Measurements from ENCODE around the gene ALPG. TPM values are rescaled to one million over a fixed set of nuclear protein-coding genes. Genes with fewer than 3 reads are reported as not detected.
A peak's percentile ranks its signal among the peaks of the same experiment; 100 is the strongest.

Gene ALPG
- total RNA-seq, 1 experiment from 2014 or later: 65.3 TPM

GRCh38 chr2:232418466-232419244 lies 12.0 kb downstream of the ALPG start:
- no peak for DNase-seq (ENCODE audit: low read depth, low spot score)
- intact Hi-C loops (cut with micrococcal nuclease; ENCODE audit: unreplicated experiment) (no loop called here), in situ Hi-C loops (cut with HindIII; ENCODE audit: low pct_unique_long_range_greater_than_20kb, low sequenced_read_pairs) (no loop called here)
- TF ChIP-seq REST (IDR thresholded peaks at IDR 0.05; ENCODE audit: insufficient read depth in 1 of 2, low read depth in 2 of 2, low read length in 1 of 2) (no peak), SIN3A (IDR thresholded peaks at IDR 0.05; ENCODE audit: borderline replicate concordance, insufficient read depth, low read depth, low read length) (no peak), CTCF (IDR thresholded peaks at IDR 0.05) (no peak), POLR2AphosphoS5 (IDR thresholded peaks at IDR 0.05; ENCODE audit: low read depth, low read length) (no peak), TCF7L2 (IDR thresholded peaks at IDR 0.05; ENCODE audit: low read depth, low read length) (no peak)
- peak; percentile 67 for ATAC-seq
- Histone ChIP-seq H3K9me3 (ENCODE audit: control insufficient read depth, insufficient read depth, low read depth, low read length) (no peaks in the 10 kb centered on the region), H3K27ac (ENCODE audit: low read length) (peak overlapping the region; percentile 68), H3K36me3 (ENCODE audit: control insufficient read depth, insufficient read depth, low read length) (no peaks in the 10 kb centered on the region), H3K27me3 (ENCODE audit: control insufficient read depth, insufficient read depth, low read length) (peaks cover 3% of the 10 kb centered on the region; the same call in 1 of the 2 replicates), H3K4me3 (ENCODE audit: low read depth in 2 of 2, low read length in 2 of 2) (peak overlapping the region; percentile 43), H3K4me1 (ENCODE audit: control insufficient read depth, insufficient read depth, low read length) (peaks cover 5% of the 10 kb centered on the region; the same call in 1 of the 2 replicates)
- ChIA-PET CTCF (interaction anchor here (0.6 kb wide), 1 partner anchor 304 kb away, joined by 3 read pairs; no protein-coding TSS in a partner anchor), POLR2A (interaction anchor here (0.6 kb wide), 1 partner anchor 11 kb away, joined by 5 read pairs; no protein-coding TSS in a partner anchor)
- no TSS peak for BruUV-seq (replicated peaks)

GRCh38 chr2:232419245-232420072 lies 12.8 kb downstream of the ALPG start:
- ChIA-PET CTCF (no interaction called here), POLR2A (no interaction called here)
- Histone ChIP-seq H3K36me3 (ENCODE audit: control insufficient read depth, insufficient read depth, low read length) (no peaks in the 10 kb centered on the region), H3K4me3 (ENCODE audit: low read depth in 2 of 2, low read length in 2 of 2) (peak overlapping the region; percentile 43), H3K9me3 (ENCODE audit: control insufficient read depth, insufficient read depth, low read depth, low read length) (no peaks in the 10 kb centered on the region), H3K27me3 (ENCODE audit: control insufficient read depth, insufficient read depth, low read length) (peaks cover 3% of the 10 kb centered on the region; the same call in 1 of the 2 replicates), H3K27ac (ENCODE audit: low read length) (peak overlapping the region; percentile 39; the same call in 1 of the 2 replicates), H3K4me1 (ENCODE audit: control insufficient read depth, insufficient read depth, low read length) (peaks cover 5% of the 10 kb centered on the region; the same call in 1 of the 2 replicates)
- no TSS peak for BruUV-seq (replicated peaks)
- TF ChIP-seq TCF7L2 (IDR thresholded peaks at IDR 0.05; ENCODE audit: low read depth, low read length): no peak
- TF ChIP-seq CTCF (IDR thresholded peaks at IDR 0.05): no peak
- TF ChIP-seq SIN3A (IDR thresholded peaks at IDR 0.05; ENCODE audit: borderline replicate concordance, insufficient read depth, low read depth, low read length): no peak
- TF ChIP-seq POLR2AphosphoS5 (IDR thresholded peaks at IDR 0.05; ENCODE audit: low read depth, low read length): no peak
- no peak for TF ChIP-seq REST (IDR thresholded peaks at IDR 0.05; ENCODE audit: insufficient read depth in 1 of 2, low read depth in 2 of 2, low read length in 1 of 2)
- intact Hi-C loops (cut with micrococcal nuclease; ENCODE audit: unreplicated experiment) (no loop called here), in situ Hi-C loops (cut with HindIII; ENCODE audit: low pct_unique_long_range_greater_than_20kb, low sequenced_read_pairs) (no loop called here)
- peak; percentile 20 for ATAC-seq
- no peak for DNase-seq (ENCODE audit: low read depth, low spot score)
